C4-2B (cell line): Measurements from ENCODE around the gene ATP13A3.
A peak's percentile ranks its signal among the peaks of the same experiment; 100 is the strongest.

Experiments
- H3K27ac ChIP-seq: fragments of 450-650 bp; 2 replicates; pipeline ENCODE4 v1.5.1; 2017
- CTCF ChIP-seq: fragments of 450-650 bp; conservative IDR thresholded peaks from 2 replicates; pipeline ENCODE4 v1.5.1; 2017; ENCODE audit warnings: mild to moderate bottlenecking
- ZFX ChIP-seq: fragments of 450-650 bp; IDR thresholded peaks from 2 replicates; pipeline ENCODE4 v1.6.1; 2017

Gene ATP13A3

DNA sequence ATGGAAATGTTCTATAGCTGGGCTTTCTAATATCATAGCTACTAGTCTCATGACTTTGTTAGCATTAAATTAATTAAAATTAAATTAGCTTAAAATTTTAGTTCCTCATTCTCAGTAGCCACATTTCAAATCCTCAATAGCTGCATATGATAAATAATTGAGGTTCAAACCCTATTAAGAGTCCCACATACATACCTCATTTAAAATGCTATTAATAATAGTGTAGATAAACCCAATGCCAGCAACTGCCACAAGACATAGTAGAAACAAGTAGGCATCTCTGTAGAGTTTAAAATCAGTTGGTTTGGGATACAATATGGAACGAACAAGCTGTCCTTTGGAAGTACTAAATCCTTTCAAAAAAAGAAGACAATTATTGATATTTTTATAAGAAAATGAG lies 39.1 kb downstream of the ATP13A3 start:
- TF ChIP-seq ZFX: no peak
- no peak overlapping the region for H3K27ac ChIP-seq

GRCh38 chr3:194447161-194447560 lies 39.6 kb downstream of the ATP13A3 start:
- no peak for TF ChIP-seq CTCF
- TF ChIP-seq ZFX: no peak
- no peak overlapping the region for H3K27ac ChIP-seq

- no peak overlapping the region for H3K27ac ChIP-seq
- TF ChIP-seq ZFX (no peak), CTCF (no peak)
Observed at GRCh38 chr3:194446754-194447153, 40.0 kb downstream of the ATP13A3 start.

- H3K27ac ChIP-seq: peak overlapping the region; percentile 49
- TF ChIP-seq ZFX: no peak
- no peak for TF ChIP-seq CTCF
Observed at GRCh38 chr3:194446172-194446571, 40.6 kb downstream of the ATP13A3 start.

- H3K27ac ChIP-seq: no peak overlapping the region
- no peak for TF ChIP-seq CTCF
- TF ChIP-seq ZFX: no peak
Observed at GRCh38 chr3:194443901-194444300, 42.9 kb downstream of the ATP13A3 start.

DNA sequence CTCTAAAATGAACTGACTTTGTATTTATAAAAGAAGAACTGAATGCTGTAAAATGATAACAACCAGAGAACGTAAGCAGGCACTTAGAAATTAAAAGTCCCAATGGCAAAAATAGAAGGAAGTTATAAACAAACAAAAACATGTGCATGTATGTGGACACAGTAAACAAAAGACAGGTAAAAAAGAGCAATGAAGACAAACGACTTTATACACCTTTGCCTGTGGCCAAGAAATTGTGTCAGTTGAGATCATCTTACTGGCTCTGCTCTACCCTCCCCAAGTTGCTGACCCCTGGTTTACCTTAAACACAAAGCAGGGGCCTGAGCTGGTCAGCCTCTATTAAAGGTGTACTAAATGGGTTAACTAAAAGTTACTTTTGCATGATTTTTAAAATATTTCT lies 46.0 kb downstream of the ATP13A3 start:
- H3K27ac ChIP-seq: peak overlapping the region; percentile 64; the same call in 1 of the 2 replicates
- TF ChIP-seq ZFX: no peak
- TF ChIP-seq CTCF: no peak

GRCh38 chr3:194439881-194440550 lies 46.8 kb downstream of the ATP13A3 start:
- H3K27ac ChIP-seq: peak overlapping the region; percentile 64; the same call in 1 of the 2 replicates
- no peak for TF ChIP-seq ZFX
- TF ChIP-seq CTCF: no peak

GRCh38 chr3:194434503-194434902 lies 52.3 kb downstream of the ATP13A3 start:
- no peak overlapping the region for H3K27ac ChIP-seq
- TF ChIP-seq ZFX (no peak), CTCF (no peak)
